ENCODE results near the gene NHSL1.

Gene NHSL1, protein sequence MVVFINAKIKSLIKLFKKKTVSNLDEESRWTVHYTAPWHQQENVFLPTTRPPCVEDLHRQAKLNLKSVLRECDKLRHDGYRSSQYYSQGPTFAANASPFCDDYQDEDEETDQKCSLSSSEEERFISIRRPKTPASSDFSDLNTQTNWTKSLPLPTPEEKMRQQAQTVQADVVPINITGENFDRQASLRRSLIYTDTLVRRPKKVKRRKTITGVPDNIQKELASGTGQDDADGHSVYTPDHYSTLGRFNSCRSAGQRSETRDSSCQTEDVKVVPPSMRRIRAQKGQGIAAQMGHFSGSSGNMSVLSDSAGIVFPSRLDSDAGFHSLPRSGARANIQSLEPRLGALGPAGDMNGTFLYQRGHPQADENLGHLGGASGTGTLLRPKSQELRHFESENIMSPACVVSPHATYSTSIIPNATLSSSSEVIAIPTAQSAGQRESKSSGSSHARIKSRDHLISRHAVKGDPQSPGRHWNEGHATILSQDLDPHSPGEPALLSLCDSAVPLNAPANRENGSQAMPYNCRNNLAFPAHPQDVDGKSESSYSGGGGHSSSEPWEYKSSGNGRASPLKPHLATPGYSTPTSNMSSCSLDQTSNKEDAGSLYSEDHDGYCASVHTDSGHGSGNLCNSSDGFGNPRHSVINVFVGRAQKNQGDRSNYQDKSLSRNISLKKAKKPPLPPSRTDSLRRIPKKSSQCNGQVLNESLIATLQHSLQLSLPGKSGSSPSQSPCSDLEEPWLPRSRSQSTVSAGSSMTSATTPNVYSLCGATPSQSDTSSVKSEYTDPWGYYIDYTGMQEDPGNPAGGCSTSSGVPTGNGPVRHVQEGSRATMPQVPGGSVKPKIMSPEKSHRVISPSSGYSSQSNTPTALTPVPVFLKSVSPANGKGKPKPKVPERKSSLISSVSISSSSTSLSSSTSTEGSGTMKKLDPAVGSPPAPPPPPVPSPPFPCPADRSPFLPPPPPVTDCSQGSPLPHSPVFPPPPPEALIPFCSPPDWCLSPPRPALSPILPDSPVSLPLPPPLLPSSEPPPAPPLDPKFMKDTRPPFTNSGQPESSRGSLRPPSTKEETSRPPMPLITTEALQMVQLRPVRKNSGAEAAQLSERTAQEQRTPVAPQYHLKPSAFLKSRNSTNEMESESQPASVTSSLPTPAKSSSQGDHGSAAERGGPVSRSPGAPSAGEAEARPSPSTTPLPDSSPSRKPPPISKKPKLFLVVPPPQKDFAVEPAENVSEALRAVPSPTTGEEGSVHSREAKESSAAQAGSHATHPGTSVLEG (N-terminal part only)

DNA sequence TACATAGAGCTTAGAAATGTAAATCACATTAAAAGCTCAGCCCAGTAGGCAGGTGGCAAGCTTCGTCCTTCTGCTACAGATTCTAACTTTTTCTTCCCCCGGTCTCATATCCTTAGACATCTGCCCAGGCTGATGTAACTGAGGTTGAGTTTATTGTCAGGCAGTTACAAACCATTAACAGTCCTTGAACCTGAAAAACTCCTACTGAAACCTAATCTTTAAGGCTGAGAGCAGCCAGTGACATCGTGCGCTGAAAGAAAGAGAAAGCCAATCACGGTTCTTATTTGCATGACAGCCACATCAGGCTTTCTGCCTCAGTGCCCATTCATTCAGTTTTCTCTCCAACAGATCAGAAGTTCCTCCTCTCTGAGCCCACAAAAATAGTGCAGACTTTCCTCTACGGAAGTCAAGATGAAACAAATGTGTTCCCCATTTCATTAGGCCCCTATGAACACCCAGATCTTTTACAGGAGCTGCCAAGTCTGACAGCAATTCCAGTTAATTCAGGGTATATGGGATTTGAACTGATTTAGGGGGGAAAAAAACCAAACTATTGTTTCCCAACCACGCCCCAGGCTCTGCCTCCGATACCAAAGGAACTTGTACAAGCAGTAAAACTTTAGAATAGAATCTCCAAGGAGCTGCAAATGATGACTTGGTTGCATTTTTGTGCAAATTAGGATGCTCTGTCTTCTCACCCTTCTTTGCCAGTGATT lies at the start of gene NHSL1:
TSS of gene NHSL1 (minus strand) at position 192 of the 716 bp plus-strand sequence. CDS start 204 bp downstream, outside the sequence.
- no peak for DNase-seq (ENCODE audit: low read depth)

DNA sequence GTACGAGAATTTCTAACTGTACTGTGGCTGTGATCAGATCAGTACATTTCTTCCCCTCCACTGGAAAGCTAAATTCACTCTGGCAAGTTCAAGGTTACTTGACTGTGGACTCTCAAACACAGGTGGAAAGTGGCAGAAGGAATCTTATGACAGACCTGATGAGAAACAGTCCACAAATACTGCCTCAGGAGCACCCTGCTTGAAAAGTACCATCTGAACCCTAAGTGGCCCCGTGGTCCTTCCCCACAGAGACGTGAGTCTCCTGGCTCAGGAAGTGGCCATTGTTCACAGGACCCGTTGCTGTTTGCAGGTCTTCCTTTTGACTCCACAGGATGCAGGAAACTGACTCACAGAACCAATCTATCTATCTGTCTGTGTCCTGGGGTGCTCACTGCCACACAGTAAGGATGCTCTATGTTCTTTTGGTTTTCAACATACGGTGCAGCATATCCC lies 47.5 kb upstream of the NHSL1 start:
- no peak for DNase-seq (ENCODE audit: low read depth)

DNA sequence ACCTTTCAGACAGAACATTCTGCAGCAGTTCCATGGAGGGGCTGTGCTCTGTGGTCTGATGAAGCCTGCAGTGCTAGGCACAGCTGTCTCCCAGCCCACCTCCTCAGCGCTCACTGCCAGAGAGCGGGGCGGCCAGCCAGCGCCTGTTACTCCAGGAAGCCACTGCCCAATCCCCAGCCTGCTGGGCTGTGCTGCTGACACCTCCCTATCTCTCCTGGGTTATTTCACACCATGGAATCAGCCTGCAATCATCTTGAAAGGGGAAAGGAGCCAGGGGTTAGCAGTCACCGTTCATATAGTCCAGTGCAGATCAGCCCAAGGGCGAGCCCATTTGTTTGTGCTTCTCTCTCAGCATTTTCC lies 46.3 kb upstream of the NHSL1 start:
- no peak for DNase-seq (ENCODE audit: low read depth)

DNA sequence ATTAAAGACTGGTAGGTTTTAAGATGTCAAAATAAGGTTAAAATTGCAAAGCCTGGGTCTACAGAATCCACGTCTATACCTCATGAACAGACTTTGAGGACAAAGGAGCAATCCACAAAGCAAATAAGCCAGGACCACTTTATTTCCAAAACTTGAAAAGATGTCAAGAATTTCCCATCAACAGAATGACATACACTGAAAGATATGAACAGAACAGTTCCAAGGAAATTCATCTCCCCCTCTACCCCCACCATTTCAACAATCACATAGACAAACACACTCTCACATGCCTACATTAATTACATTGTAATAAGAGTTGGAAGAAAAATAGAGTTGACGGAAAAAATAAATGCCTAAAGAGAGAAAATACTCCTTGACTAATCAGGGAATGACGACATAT lies 45.2 kb upstream of the NHSL1 start:
- DNase-seq (ENCODE audit: low read depth) = no peak

DNA sequence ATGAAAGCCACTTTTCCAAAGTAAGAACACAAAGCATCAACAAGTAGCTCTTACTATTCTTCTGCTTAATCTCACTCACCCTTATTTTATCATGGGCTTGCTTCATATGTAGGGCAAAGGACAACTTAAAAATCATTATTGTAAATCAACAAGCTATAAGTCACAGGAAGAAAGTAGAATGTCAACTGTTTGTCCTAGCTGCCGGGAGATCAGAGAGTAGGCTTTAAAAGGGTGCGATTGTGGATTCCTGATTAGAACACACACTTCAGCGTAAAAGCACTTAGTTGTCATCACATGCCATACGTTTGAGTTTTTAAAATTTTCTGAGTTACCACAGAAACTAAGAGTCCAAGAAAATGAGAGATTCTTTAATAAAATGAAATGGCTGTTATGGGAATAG lies 44.4 kb upstream of the NHSL1 start:
- DNase-seq (ENCODE audit: low read depth) = no peak

DNA sequence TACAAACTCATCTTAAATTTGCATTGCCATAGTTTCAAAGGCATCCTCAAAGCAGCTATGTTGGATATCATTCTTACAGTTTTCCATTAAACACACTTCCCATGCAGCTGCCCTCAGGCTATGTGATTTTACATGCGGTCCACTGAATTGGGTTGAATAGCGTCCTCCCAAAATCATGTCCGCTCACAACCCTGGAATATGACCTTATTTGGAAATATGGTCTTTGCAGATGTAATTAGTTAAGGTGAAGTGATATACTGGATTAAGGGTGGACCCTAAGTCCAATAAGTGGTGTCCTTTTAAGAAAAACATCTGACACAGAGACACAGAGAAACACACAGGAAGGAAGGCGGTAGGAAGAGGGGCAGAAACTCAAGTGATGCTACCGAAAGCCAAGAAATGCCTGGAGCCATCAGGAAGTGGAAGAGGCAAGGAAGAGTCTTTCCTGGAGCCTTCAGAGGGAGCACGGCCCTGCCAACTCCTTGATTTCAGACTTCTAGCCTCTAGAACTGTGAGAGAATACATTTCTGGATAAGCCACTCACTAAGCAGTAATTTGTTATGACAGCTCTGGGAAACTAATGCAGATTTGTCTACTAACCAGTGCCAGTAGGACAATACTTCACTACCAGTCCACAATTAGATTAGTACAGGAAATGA lies 42.7 kb upstream of the NHSL1 start:
- no peak for DNase-seq (ENCODE audit: low read depth)

DNA sequence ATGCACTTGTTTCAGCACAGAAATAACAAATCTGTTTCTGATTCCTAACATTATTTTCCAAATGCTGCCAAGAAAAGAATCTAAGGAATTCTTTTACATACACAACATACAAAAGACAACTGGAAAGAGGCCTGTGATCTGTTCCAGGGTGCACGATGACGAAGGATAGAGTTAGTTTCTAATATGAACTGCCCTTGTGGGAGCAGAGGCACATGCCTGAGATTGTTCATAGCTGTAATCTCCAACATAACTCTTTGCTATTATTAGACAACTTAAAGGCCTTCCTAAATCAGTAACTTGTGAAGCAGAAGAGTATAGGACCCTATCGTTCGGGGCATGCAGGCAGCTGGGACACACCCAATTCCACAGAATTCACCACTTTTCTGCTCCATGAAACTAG lies 41.2 kb upstream of the NHSL1 start:
- peak; percentile 56 for DNase-seq (ENCODE audit: low read depth)

DNA sequence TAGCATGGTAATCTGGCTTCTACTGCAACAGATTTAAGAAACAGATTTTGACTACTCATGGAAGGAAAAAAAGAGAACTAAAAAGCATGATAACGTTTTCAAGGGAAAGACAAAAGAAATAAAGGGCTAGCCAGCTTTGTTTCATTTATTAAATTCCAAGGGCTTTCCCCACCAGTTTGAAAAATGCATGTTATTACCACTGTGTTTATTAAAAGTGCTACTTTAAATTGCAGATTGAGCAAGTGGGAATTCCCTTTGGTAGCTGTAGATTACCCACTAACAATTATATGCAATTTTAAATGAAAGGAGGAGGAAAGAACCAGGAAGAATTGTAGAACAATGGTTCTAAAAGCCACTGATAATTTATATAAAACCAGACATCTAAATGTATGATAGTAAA lies 40.6 kb upstream of the NHSL1 start:
- DNase-seq (ENCODE audit: low read depth) = no peak

DNA sequence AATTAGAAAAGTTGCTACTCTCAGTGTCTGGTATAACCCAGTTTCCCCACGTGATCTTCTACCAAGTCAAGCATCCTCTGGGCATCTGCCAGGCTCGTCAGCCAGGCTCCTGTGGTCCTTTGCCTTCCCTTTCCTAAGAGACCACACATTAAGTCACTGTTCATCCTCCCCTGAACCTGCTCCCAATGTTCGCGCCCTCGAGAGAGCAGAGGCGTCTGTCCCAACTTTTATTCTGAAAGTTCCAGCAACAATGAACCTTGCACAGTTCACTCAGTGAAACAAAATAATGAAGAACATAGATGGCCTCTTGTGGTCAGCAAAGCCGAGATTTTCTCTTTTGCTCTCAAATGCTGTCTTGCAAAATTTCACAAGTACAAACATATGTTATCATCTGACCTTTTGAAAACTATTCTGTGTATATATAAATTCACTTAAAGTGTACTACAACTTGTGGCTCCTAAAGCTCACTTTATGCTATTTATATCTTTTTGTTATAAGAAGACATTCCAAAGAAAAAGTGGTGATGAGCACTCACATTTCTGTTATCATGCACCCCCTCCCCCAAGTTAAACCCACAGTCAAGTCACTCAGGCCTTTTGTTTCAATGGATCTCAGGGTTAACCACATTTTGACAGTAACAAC lies 39.2 kb upstream of the NHSL1 start:
- DNase-seq (ENCODE audit: low read depth) = no peak

DNA sequence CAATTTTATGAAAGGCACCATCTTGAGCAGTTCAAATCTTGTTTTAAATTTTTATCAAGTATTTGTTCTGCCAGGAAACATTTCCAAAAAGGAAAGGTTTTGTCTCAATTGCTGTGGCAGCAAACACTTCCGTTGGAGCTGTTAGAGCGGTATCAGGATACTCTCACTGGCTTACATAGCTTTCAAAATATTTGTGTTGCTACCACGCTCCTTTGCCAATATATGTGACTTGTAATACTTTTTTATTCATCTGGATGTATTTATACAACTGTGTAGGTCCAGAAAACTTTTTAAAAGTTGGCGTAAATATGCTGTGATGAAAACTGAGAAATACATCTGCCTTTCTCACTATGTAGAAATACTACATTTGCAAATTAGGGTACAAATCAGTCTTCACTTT lies 37.8 kb upstream of the NHSL1 start:
- no peak for DNase-seq (ENCODE audit: low read depth)

DNA sequence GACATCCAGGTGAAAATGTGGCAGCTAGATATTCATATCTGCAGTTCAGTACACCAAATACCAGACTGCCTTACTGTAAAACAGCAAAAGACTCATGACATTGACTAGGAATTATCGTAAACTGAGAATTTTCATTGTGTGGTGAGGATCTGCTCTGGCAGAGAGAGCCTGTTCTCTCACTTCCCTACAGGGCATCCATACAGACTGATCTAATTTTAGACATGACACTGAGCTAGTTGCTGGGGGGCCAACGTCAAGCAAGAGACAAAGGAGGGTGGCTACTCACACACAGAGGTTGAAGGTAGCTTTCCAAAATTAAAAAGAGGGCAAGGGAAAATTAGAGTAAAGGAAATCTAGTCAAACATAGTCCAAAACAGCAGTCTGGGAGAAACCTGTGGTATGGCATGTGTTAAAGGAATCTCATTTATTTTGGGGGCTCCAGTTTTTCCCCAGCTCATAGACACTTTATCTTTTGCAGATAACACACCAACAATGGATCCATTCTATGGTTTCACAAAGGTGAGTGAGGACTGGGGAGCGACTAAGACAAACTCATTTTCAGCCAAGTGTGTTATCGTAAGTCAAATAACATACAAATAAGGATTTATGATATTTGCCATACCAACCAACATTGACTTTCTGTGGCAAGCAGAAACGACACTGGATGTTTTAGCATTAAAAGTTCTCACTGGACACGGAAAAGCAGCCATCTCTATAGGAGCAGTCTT lies 36.6 kb upstream of the NHSL1 start:
- DNase-seq (ENCODE audit: low read depth) = no peak

DNA sequence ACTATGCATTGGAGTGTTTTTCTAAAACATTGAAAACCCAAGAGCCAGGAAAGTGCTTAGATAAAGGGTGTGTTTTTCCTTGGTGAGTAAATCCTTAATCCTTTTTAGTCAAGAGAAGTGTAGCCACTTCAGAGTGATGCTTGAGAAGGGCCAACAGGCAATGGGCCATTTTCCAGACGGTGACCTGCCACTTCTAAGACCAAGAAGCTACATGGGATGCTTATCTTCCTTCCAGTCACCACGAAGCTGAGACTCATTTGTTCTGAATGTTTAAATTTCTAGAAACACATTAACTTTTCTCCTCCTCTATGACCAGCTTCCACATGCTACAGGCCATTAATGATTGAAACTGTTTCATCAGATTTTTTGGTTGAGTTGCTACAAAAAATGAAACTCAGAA lies 34.4 kb upstream of the NHSL1 start:
- DNase-seq (ENCODE audit: low read depth) = no peak

DNA sequence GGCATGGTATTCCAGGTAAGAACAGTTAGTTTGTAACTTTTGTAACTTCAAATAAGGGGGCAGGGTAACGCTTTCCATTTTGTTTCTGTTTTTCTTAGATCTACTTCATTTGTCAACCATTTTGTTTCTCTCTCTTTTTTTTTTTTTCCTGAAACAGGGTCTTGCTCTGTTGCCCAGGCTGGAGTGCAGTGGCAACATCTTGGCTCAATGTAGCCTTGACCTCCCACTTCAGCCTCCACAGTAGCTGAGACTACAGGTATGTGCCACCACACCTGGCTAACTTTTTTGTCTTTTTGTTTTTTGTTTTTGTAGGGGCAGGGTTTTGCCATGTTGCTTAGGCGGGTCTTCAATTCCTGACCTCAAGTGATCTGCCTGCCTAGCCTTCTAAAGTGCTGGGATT lies 32.1 kb upstream of the NHSL1 start:
- no peak for DNase-seq (ENCODE audit: low read depth)

DNA sequence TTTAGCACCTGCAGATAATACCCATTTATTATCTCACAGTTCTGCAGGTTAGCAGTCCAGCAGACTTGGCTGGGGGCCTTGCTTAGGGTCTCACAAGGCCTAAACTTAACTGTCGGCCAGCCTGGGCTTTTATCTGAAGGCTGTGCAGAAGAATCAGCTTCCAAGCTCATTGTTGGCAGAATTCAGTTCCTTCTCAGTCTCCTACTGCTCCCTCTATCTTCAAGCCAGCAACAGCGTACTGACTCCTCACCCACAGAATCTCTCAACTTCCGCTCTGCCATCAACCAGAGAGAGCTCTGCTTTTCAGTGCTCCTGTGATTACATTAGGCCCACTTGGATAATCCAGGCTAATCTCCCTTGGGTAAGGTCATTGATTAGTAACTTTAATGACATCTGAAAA lies 30.2 kb upstream of the NHSL1 start:
- DNase-seq (ENCODE audit: low read depth) = no peak

DNA sequence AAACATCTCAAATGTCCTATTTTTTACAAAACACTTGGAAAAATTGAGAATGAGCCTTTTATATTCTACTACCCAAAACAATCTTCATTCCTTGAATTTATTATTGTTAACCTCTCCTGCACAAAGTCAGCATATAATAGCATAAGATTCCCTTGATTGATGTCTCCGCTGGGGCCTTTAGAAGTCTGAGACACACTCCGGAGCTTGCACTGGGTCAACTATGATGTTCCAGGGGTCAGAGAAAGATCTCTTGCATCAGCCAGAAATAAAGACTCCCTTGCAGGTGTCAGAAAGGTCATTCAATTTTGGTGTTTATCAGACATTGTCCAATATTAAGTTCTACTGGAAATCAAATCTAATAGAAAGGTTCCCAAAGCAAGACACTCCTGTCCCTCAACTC lies 29.7 kb upstream of the NHSL1 start:
- DNase-seq (ENCODE audit: low read depth) = no peak

DNA sequence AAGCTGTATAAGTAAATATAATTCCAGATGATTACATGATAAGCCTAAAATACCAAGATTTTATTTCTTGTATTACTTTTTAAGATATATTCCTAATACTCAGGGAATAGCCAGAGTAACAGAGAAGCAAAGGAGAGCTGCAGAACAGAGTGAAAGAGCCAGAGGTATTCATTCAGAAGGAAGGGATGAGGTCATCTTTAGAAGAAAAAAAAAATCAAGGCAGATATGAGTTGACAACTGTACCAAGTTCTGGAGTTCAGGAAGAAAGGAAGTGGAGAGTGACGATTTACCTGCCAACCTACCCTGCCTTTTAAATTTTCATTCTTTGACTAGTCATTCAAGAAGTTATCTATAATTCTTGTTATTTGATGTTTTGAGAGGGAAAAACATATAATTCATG lies 28.8 kb upstream of the NHSL1 start:
- DNase-seq (ENCODE audit: low read depth) = no peak

DNA sequence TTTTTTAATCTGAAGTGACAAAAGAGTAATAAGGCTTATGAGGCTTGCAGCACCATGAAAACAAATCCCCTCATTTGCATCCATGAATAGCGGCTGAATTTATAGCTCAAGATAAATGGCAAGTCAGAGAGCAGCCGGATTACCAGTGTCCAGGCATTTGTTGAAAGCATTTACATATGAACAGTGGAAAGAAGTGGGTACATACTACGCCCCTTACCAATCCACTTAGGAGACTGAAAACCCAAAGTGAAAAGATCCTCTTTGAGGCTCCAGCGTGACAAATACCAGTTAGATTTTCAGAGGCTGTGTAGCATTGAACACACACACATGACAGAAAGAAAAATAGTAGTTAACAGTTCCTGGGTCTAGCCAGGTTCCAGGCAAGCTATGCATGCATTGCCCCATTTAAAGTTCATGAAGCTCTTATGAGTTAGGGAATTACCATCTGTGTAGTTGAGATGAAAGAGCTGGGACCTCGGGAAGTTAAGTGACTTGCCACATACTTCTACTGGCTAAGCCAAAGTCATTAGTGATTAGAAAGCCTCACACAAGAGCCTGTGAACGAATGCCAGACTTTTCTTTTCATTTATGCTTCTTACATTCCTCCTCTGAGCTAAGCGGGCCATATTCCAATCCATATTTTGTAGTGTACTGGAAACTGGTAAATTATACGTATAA lies 28.3 kb upstream of the NHSL1 start:
- no peak for DNase-seq (ENCODE audit: low read depth)

DNA sequence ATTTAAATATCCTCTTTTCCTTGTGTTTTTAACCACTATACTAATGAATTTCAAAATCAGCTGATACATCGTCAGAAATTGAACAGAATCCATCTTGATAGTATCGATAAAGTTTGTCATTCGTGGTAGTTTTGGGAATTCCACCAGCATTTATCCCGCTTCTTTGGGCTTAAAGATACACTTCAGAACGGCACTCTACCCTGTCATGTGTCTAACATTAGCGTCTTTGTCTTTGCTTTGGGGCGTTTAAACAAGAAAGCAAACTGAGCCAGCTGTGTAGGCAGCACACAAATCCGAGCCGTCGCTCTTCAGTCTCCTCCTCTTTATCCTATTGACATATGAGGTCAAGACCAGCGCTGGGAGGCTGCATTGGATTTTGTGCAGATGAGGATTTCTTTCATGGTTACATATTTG lies 27.5 kb upstream of the NHSL1 start:
- no peak for DNase-seq (ENCODE audit: low read depth)

DNA sequence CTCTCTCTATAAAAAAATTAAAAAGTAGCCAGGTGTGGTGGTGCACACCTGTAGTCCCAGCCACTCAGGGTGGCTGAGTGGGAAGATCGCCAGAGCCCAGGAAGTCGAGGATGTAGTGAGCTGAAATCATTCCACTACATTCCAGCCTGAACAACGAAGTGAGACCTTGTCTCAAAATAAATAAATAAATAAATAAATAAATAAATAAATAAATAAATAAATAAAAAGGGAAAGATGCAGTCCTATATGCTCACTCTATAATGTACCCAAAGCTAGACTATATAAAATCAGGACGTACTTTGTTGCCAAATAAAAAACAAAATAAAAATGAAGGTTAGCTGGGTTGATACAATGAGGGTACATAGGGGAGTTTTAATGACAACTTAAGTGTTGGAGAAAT lies 26.1 kb upstream of the NHSL1 start:
- DNase-seq (ENCODE audit: low read depth) = no peak

DNA sequence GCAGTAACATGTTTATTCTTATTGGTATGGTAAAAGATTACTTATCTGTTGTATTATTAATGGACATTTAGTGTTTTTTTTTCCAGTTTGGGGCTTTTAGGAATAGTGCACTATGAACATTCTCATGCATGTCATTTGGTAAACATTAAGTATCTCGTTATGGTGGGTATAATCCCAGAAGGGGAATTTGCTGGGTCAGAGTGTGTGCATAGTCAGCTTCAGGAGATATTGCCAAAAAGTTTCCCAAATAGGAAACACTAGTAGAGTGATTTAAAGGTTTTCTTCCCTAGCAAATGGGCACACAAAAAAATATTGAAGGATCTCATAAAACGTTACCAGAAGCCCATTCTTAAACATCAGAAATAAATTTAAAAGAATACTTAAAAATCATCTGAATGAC lies 25.2 kb upstream of the NHSL1 start:
- DNase-seq (ENCODE audit: low read depth) = no peak

Measured in stromal cell of bone marrow (primary cell).